HG03139 (cell line): ENCODE measurements around the gene TRIM39.
A peak's percentile ranks its signal among the peaks of the same experiment; 100 is the strongest.

Experiments used
- ATAC-seq: cut with Tn5 transposase; IDR thresholded peaks from one replicate; pipeline ENCODE4 v1.9.1; 2021; ENCODE audit not compliant: unreplicated experiment

Gene TRIM39

DNA sequence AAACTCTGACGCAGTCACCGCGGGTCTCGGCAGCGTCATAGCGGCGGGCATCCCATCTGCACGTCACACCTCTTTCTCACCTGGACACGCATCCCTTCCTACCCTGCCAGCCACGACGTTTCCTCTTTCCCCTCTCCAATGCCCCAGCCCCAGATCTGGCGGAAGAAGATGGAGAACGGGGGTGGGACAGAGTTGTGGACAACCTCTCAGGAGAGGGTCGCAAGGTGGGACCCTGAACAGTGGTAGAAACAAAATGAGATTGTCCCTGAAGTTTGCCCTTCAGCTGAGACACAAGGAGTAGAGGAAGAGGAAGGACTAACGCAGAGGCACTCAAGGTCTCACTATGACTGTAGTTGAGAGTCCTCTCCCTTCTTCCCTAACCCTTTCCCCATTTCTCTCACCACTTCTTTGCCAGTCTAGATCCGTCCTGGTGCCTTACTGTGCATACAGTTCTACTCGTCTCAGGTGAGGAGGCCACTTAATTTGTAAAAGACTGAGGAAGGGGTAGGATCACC lies 562 bp downstream of the TRIM39 start:
- no peak for ATAC-seq

DNA sequence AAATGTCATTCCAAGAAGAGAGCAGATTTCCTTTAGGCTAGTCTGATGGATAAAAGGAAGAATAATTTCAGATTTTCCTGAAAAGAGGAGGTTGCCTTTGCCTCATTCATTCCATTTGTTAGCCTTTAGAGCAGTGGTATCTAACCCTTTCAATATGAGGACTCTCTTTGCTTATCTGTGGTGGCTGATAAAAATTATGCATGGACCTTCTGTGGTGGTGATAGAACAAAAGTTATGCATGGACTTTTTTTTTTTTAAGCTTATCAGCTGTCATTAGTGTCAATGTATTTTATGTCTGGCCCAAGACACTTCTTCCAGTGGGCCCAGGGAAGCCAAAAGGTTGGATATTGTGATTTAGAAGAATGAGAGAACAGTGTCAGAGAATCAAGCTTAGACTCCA lies 1.7 kb downstream of the TRIM39 start:
- no peak for ATAC-seq

DNA sequence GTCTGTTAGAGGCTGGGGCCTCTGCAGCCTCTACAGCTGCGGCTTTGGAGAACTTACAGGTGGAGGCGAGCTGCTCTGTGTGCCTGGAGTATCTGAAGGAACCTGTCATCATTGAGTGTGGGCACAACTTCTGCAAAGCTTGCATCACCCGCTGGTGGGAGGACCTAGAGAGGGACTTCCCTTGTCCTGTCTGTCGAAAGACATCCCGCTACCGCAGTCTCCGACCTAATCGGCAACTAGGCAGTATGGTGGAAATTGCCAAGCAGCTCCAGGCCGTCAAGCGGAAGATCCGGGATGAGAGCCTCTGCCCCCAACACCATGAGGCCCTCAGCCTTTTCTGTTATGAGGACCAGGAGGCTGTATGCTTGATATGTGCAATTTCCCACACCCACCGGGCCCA lies 2.6 kb downstream of the TRIM39 start:
- ATAC-seq: no peak

DNA sequence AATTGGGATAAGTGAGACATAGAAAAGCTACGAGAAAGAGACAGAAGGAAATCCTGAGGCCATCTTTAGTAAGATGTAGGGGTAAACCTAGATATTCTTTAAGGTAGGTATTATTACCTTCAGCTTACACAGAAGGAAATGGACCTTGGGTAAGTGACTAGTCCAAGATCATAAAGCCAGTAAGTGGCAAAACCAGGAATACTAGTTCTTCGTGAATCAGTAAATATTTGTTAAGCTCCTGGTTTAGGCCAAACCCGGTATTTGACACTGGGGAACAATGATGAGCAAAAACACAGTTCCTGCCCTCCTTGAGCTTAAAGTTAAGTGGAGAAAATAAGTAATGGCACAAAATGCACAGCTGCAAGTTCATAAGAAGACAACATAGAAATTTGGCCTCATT lies 5.3 kb downstream of the TRIM39 start:
- no peak for ATAC-seq

DNA sequence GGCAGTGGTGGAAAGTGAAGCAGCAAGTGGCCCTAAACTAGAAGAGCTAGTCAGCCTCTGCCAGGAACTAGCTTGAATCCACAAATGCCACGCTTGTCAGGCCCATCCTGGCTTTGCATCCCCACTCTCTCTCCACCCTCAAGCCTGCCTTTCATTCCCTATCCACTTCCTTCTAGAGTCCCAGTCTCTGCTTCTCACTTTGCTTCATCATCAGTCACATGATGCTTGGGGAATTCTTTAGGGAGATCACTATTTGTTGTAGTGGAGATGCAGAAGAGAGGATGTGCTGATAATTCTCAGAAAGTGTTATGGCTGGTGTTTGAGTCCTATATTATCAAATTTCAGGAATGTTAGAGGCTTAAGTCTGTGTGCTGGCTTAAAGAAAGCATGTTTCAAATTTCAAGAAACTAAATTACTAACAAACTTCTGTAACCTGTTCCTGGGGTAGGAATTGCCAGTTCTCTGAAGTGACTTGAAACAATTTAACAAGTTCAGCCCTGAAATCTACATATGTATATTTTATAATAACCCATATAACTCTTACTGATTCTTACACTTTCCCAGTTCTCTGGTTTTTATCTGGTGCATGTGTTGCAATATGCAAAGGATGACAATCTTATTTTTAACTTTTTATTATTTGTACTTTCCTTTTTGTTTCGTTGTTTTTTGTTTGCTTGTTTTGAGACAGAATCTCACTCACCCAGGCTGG lies 7.5 kb downstream of the TRIM39 start:
- no peak for ATAC-seq

DNA sequence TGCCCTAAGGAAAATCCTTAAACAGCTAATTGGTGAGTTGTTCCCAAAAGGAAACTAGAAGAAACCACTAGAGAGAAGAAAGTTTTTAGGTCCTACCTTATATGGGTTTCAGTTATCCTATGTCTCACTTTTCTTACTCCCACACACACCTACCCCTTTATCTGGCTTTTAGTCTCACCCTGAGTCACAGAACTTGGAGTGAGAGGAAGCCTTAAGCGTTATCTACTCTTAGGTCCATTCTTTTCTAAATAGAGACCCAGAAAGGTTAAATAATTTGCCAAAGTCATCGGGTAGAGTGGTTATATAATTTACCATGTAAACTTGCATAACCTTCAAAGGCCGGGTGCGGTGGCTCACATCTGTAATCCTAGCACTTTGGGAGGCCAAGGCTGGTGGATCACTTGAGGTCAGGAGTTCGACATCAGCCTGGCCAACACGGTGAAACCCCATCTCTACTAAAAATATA lies 13.9 kb downstream of the TRIM39 start:
- ATAC-seq: no peak

DNA sequence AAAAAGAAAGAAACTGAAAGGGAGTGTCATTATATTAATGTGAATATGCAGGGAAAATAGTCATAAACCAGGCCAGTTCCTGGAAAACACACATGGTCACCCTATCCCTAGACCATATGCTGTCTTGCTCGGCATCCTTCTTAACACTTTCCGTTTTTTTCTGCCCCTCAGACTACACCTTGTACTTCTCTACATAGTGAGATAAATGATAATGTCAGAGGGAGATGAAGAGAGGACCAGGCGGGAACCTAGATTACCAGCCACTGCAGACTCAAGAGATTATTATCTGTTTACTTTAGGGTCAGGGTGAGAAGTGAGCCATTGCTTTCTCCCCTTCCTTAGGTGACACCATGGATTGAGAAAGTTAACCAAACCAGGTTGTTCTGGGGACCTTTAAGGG lies 14.5 kb downstream of the TRIM39 start:
- ATAC-seq: no peak

DNA sequence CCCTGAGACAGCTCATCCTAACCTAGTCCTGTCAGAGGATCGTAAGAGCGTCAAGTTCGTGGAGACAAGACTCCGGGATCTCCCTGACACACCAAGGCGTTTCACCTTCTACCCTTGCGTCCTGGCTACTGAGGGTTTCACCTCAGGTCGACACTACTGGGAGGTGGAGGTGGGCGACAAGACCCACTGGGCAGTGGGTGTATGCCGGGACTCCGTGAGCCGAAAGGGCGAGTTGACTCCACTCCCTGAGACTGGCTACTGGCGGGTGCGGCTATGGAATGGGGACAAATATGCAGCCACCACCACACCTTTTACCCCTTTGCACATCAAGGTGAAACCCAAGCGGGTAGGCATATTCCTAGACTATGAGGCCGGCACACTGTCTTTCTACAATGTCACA lies 15.0 kb downstream of the TRIM39 start:
- ATAC-seq: no peak

DNA sequence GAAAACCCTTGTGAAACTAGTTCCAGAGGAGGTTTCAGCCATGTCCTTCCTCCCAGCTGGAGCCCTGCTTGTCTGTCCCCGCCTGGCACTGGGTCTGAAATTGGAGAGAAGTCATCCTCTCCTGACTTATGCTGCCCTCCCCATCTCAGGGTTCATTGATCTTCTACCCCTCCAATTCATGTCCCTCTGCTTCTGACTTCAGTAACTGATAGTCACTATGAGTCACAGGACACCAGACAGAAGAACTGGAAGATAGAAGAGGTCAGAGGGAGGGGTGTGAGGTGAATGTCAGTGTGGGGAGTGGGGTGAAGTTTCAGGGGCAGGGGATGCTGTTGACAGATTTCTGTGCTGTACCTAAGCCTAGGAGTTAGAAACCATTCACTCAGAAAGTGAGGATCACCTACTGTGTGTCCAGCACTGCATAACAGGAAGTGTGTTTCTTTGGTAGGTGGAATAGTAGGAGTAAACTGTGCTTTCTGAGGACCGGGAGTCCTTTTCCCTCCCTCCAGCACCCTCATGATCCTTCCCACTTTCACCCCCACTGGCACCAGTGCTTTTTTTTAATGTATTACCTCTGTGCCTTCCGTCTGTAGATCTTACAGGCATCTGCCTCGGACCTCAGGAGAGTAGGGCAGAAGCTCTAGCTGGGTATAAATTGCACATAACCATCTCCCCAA lies 17.6 kb downstream of the TRIM39 start:
- no peak for ATAC-seq

DNA sequence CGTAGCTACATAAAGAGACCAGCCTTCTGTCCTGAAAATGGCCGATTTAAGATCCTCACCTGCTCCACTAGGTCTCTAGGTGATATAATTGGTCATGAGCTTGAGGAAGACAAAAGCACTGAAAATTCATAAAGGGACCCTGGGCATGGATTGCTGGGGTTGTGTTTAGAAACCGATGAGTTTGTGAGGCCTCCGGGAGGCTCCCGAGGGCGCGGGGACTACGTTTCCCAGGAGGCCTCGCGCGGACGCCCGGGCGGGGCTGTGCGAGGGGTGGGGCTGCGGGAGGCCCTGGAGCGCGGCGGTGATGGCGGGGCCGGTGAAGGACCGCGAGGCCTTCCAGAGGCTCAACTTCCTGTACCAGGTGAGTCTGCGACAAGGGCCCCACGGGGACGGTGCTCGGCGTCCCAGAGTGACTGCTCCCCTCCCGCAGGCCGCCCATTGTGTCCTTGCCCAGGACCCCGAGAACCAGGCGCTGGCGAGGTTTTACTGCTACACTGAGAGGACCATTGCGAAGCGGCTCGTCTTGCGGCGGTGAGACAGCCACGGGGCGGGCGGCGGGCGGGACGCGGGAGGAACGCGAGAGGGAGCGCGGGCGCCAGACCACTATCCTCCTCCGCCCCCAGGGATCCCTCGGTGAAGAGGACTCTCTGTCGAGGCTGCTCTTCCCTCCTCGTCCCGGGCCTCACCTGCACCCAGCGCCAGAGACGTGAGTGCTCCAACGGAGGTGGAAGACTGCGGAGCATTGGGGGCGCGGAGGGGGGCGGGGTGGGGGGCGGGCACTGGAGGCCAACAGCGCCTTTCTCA lies 18.3 kb downstream of the TRIM39 start, which contains the start of gene RPP21:
Gene RPP21, plus strand, starts transcription at position 289 of the 804 bp plus-strand sequence. Its CDS starts 16 bp downstream, at position 305.
- peak; percentile 90 for ATAC-seq

DNA sequence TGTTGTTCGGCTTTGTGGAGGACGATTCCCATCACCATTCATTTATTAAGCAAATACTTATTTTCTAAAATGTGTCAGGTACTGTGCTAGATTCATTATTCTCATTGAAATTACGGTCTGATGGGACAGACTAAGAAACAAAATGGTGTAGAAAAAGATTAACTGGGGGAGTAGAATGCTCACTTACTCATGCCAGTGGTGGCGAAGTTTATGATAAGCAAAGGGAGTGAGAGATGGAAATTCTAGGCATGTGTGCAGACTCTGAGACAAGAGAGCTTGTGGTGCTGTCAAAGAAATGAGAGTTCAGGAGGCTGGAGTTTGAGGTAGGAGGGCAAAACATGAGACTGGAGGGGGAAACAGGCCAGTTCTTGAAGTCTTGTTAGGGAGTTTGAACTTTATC lies 19.1 kb downstream of the TRIM39 start:
- no peak for ATAC-seq

DNA sequence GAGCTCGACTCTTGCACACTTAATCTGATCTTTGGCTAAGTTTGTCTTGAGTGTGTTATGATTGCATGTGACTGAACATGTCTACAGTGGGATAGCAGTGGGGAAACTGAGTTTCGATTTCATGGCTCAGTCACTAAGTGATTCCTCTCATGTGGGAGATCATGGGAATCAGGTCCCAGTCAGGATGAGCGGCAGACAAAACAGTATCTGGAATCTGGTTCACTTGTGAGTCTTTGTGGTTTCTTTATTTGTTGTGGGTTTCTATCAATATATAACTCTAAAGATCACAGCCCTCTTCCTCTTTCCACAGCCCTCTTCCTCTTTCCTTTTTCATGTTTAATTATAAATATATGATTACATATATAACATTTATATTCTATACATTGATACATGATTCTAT lies 22.2 kb downstream of the TRIM39 start:
- no peak for ATAC-seq

DNA sequence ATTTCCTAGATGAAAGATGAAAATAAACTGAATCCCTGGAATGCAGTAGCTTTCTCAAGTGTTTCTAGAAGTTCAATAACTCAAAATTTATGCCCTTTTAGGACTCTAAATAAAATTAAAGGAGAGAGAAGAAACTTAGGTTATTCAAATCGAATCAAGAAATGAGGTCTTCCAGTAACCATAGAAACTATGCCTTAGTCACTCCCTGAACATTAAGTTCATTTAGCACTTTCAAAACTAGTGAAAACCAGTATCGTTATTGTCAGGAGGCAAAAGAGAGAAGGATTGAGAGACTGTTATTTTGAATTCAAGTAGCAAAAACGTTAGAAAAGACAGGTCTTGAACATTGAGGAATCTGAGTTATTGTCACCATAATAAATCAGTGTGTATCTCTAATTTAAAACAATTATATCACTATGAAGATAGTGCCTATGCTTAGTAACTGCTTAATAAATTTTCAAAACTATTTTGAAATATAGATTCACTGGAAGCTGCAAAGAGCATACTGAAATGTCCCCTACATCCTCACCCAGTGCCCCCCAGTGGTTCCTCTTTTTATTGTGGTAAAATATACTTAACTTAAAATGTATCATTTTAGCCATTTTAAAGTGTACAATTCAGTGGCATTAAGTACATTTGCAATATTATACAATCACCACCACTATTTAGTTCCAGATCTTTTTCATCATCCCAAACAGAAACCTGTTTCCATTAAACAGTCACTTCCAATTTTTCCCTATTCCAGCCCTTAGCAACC lies 22.9 kb downstream of the TRIM39 start:
- ATAC-seq: no peak

DNA sequence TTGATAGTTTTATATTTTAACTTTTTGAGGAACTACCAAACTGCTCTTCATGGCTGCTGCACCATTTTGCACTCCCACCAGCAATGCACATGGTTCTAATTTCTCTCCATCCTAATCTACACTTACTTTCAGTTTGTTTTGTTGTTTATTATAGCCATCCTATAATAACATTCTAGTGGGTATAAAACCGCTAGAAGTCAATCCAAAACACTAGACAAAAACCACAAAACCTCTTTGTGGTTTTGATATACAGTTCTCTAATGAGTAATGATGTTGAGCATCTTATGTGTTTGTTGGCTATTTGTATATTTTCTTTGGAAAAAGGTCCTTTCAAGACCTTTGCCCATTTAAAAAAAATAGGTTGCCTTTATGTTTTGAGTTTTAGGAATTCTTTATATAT lies 23.8 kb downstream of the TRIM39 start:
- ATAC-seq: no peak

DNA sequence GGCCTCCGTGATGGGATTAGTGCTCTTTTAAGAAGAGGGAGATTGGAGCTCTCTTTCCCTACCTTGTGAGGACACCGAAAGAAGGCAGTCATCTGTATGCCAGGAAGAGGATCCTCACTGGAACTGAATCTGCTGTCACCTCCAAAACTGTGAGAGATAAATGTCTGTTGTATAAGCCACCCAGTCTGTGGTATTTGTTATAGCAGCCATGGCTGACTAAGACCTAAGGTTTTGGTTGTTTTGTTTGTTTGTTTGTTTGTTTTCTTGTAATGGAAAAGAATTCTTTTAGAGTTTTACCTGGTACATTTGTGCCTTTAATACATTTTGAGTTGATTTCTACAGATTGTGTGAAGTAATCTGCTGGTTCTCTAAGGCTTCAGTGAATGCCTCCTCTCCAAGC lies 25.8 kb downstream of the TRIM39 start:
- ATAC-seq: no peak

DNA sequence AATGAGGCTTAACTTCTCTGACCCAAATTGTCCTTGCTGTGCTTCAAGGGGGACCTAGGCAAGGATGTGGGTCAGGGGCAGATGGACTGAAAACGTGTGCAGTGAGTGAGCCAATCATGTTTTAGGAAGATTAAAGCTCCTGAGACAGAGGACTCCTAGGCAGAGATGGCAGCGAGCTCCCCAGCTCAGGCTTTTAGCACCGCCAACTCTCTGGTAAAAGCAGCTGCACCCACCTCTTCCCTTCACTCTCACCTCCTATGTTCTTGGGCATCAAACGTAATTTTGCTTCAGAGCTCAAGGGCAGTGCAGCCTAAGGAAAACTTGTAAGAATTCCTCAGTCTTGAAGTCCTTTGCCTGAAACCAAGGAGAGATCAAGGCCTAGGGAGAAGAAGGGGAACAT lies 28.6 kb downstream of the TRIM39 start:
- ATAC-seq: no peak

DNA sequence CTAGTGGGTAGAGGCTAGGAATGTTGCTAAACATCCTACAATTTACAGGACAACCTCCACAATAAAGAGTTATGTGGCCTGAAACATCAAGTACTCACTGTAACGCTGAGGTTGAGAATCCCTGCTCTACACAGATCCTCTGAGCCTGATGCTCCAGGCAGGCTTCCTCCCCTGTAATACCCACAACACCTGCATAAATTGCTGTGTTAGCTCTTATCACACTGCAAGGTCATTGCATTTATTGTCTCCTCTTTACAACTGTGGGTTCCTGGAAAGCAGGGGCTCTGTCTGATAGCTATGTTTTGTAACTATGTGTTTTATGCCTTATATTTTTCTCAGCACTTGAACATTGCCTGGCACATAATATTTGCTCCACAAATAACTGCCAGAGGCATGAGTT lies 29.8 kb downstream of the TRIM39 start:
- no peak for ATAC-seq

DNA sequence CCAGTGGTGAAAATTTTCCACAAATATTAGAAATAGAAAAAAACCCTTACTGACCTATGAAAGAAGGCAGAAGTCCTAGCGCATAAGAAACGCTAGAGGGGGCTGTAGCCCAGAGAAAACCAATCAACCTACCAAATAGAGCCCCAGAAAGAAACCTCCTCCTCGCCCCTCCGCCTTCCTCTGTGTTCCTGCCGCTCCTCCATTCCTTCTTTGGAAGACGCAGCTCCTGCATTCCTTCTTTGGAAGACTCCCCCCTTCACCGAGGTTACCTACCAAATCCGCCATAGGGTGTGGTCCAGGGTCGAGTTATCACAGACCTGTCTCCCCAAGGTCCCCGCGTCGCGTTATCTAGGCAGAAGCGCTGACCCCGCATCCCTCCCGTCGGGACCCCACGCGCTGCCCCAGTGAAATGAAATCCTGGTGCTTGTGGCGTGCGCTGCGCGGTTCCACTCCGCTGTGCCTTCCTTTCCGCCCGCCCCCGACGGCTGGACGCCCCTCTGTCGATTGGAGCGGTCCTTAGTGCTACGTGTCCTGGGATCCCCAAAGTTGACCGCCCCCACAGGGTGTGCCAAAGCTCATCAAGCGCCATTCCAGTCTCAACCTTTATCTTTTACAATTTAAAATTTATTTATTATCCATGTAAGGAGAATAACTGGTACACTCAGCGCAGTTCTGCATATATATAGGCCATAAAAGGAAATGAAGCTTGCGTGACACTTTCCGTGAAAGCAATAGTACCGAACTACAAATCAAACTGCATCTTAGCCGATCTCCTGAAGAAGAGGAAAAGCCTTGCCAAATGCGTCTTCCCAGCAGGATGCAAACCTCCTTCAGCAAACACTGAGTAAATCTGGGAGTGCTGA lies 31.2 kb downstream of the TRIM39 start:
- no peak for ATAC-seq

DNA sequence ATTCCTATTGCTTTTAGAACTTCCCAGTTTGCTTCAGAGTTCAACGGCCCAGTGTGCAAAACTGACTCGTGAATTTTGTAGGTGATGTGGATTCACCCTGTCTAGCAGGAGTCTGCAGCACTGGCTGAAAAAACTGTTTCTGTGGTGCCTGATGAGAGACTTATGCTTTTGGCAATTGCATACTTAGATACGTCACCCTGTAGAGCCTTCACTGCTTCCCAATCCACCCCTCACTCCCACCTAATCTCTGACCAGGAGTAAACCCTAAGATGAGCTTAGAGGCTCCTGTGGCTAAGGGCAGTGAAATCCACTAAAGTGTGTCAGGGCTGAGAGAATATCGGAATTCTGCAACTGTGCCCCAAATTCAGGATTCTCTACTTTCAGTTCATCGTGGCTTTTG lies 32.5 kb downstream of the TRIM39 start:
- ATAC-seq: no peak

DNA sequence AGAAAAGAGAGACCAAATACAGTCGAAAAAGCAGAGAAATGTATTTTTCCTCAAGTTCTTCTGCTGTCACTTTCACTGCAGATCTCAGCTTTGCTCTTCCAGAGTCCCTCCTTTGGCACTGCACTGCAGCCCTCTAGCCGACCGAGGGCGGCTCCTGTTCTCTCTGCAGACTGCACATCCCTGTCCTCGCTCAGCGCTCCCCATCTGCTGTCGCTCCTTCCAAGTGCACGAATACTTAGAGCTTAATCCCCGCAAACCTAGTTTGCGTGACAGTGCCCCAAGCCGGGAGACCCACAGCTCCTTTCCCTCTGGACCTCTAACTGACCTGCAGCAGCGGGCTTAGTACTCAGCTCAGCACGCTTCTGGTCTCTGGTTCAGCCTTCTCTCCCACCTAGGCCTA lies 33.4 kb downstream of the TRIM39 start:
- no peak for ATAC-seq
